ENCODE measurements around the gene TM7SF2. TPM values are rescaled to one million over a fixed set of nuclear protein-coding genes. Genes with fewer than 3 reads are reported as not detected.
"Not testable (repeated sequence)": the region's sequence is repeated elsewhere in the genome, so short reads cannot be mapped to it uniquely, and the experiment has no call there.

TM7SF2 gene
- total RNA-seq, 2 experiments from 2014 or later, result 10.9 to 11.9 TPM

GRCh38 chr11:65134240-65134951 lies 22.7 kb downstream of the TM7SF2 start, which contains the start of gene SYVN1:
Gene SYVN1 (minus strand): TSS chr11:65134519. CDS start chr11:65133601, 918 bp downstream.
- H3K27ac Mint-ChIP-seq, result peak within 1 kb of the TSS; percentile 100

GRCh38 chr11:65134952-65135632 lies 23.4 kb downstream of the TM7SF2 start:
- no peaks in the 10 kb centered on the region for H3K9me3 Mint-ChIP-seq
- intact Hi-C loops (cut with micrococcal nuclease), result loop anchor here (1.0 to 5.0 kb wide), 4 partner anchors 13 to 127 kb away; partner anchors contain the start of genes FAU, MRPL49, POLA2 and VPS51

More at GRCh38 chr11:65134240-65134951, 22.7 kb downstream of the TM7SF2 start, which contains the start of gene SYVN1:
- Mint-ChIP-seq H3K27me3 (ENCODE audit: low read depth) (no peaks in the 10 kb centered on the region), H3K4me3 (peak within 1 kb of the TSS; percentile 99), H3K36me3 (ENCODE audit: low read depth) (peaks cover 7% of the 10 kb centered on the region), H3K9me3 (no peaks in the 10 kb centered on the region), H3K4me1 (ENCODE audit: low read depth) (peaks cover 29% of the 10 kb centered on the region)
- peak; percentile 92 for DNase-seq
- intact Hi-C loops (cut with micrococcal nuclease), result loop anchor here (1.0 to 5.0 kb wide), 2 partner anchors 17 to 128 kb away; partner anchors contain the start of genes POLA2 and ZNHIT2
- CTCF ChIA-PET, result interaction anchor here (0.5 to 2.1 kb wide), 4 partner anchors 23 to 181 kb away, joined by 3 to 8 read pairs (median 4); partner anchors contain the start of gene CAPN1

DNA sequence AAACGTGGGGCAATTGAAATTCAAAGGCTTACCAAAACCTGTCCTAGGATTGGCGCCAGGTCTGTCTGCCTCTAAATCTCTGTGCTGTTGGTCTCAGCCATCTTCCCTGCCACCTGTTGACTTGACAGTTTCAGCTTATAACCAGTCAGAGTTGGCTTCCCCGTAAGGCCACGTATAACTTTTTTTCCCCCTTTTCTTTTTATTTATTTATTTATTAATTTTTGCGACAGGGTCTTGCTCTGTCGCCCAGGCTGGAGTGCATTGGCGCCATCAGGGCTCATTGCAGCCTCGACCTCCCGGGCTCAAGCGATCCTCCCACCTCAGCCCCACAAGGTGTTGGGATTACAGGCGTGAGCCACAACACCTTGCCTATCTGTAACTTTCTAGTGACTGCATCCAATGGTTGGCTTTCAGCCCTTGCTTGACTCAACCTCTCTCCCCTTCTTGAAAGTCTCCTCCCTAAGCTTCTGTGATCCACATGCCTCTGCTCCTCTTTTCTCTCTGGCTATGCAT lies 24.0 kb downstream of the TM7SF2 start:
- H3K9me3 Mint-ChIP-seq, result no peaks in the 10 kb centered on the region
- intact Hi-C loops (cut with micrococcal nuclease), result loop anchor here (1.0 kb wide), 2 partner anchors 13 to 39 kb away; partner anchors contain the start of genes FAU, MRPL49 and VPS51
- CTCF ChIA-PET, result interaction anchor here (0.6 to 2.1 kb wide), 8 partner anchors 13 to 180 kb away, joined by 3 to 8 read pairs (median 4); partner anchors contain the start of gene CAPN1
- peaks cover 29% of the 10 kb centered on the region for H3K4me1 Mint-ChIP-seq (ENCODE audit: low read depth)
- DNase-seq, result peak; percentile 34
- peak overlapping the region; percentile 100 for H3K27ac Mint-ChIP-seq
- peaks cover 7% of the 10 kb centered on the region for H3K36me3 Mint-ChIP-seq (ENCODE audit: low read depth)
- H3K4me3 Mint-ChIP-seq, result peak overlapping the region; percentile 99
- no peaks in the 10 kb centered on the region for H3K27me3 Mint-ChIP-seq (ENCODE audit: low read depth)

More at GRCh38 chr11:65134952-65135632, 23.4 kb downstream of the TM7SF2 start:
- Mint-ChIP-seq H3K27ac (peak overlapping the region; percentile 100), H3K27me3 (ENCODE audit: low read depth) (no peaks in the 10 kb centered on the region), H3K36me3 (ENCODE audit: low read depth) (peaks cover 7% of the 10 kb centered on the region), H3K4me3 (peak overlapping the region; percentile 99), H3K4me1 (ENCODE audit: low read depth) (peaks cover 29% of the 10 kb centered on the region)
- CTCF ChIA-PET, result interaction anchor here (0.6 to 2.1 kb wide), 7 partner anchors 14 to 180 kb away, joined by 3 to 8 read pairs (median 4); partner anchors contain the start of gene CAPN1
- peak; percentile 92 for DNase-seq

DNA sequence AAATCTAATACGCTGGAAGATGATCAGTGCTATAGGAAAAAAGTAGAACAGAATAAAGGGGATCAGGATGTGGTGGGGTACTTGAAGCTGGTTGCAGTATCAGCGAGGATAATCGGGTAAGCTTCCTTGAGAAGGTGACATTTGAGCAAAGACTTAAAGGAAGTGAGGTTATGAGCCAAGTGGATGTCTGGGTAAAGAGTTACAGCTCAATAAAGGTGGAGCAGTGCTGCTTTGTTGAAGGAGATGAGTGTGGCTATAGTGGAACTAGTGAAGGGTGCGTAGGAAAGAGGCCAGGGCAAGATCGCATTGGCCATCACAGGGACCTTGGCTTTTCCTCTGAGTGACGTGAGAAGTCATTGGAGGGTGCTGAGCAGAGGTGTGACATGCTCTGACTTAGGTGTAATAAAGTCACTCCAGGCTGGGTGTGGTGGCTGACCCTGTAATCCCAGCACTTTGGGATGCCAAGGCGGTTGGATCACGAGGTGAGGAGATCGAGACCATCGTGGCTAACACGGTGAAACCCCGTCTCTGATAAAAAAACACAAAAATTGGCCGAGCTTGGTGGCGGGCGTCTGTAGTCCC lies 24.9 kb downstream of the TM7SF2 start:
- Mint-ChIP-seq H3K36me3 (ENCODE audit: low read depth) (peaks cover 4% of the 10 kb centered on the region), H3K27ac (peak overlapping the region; percentile 82)

DNA sequence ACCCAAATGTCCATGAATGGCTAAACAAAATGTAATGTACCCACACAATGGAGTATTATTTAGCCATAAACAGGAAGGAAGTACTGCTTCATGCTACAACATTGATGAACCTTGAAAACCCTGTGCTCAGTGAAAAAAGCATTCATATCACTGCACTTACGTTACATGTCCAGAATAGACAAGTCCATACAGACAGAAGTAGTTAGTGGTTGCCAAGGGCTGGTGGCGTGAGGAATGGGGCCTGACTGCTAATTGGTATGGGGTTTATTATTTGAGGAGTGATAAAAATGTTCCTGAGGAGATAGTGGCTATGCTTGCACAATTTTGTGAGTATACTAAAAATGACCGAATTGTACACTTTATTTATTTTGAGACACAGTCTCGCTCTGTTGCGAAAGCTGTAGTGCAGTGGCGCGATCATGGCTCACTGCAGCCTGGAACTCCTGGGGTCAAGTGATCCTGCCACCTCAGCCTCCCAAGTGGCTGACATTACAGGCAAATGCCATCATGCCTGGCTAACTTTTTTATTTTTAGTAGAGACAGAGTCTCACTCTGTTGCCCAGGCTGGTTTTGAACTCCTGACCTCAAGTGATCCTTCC lies 30.3 kb downstream of the TM7SF2 start:
- H3K27me3 Mint-ChIP-seq (ENCODE audit: low read depth), result no peaks in the 10 kb centered on the region
- no peak overlapping the region for H3K27ac Mint-ChIP-seq
- no peak for DNase-seq
- no peaks in the 10 kb centered on the region for H3K4me1 Mint-ChIP-seq (ENCODE audit: low read depth)
- H3K4me3 Mint-ChIP-seq, result no peak overlapping the region
- no peaks in the 10 kb centered on the region for H3K9me3 Mint-ChIP-seq
- CTCF ChIA-PET, result no interaction called here
- H3K36me3 Mint-ChIP-seq (ENCODE audit: low read depth), result no peaks in the 10 kb centered on the region
- intact Hi-C loops (cut with micrococcal nuclease), result loop anchor here (2.0 kb wide), 1 partner anchor 25 kb away; no protein-coding TSS in a partner anchor

More for the DNA sequence above, 24.9 kb downstream of the TM7SF2 start:
- intact Hi-C loops (cut with micrococcal nuclease), result no loop called here
- CTCF ChIA-PET, result interaction anchor here (0.9 to 2.1 kb wide), 4 partner anchors 12 to 195 kb away, joined by 3 to 8 read pairs (median 4); partner anchors contain the start of gene CAPN1
- no peak for DNase-seq
- no peaks in the 10 kb centered on the region for H3K27me3 Mint-ChIP-seq (ENCODE audit: low read depth)
- no peaks in the 10 kb centered on the region for H3K9me3 Mint-ChIP-seq
- H3K4me1 Mint-ChIP-seq (ENCODE audit: low read depth), result peaks cover 28% of the 10 kb centered on the region
- H3K4me3 Mint-ChIP-seq, result peak overlapping the region; percentile 68

DNA sequence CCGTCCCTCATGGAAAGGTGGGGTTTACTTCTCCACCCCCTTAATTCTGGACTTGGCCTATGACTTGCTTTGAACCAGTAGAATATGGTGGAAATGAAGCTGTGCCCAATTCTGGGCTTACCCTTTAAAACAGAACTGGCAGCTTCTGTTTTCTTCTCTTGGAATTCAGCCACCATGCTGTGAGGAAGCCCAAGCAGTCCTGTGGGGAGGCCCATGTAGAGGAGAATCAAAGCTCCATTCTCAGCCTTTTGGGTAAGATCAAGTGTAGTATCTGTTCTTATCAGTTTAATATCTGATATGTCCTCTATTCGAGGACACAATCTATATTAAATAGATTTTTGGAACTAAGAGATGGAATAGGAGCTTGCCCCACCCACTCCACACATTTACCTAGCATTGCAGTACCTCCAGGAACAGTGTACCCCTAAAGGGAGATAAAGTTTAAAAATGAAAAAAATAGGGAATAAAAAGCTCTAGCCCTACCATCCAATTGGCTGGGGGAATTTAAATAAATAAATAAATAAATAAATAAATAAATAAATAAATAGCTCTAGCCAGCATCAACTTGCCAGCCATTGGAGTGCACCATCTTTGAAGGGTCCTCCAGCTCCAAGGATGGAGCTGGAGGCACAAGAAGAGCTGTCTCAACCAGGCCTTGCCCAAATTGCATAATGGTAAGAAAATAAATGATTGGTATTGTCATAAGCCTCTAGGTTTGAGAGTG lies 35.8 kb downstream of the TM7SF2 start:
- CTCF ChIA-PET, result interaction anchor here (0.6 to 1.1 kb wide), 3 partner anchors 21 to 108 kb away, joined by 3 read pairs; no protein-coding TSS in a partner anchor
- no peak for DNase-seq
- Mint-ChIP-seq H3K4me1 (ENCODE audit: low read depth) (no peaks in the 10 kb centered on the region), H3K27ac (no peak overlapping the region), H3K36me3 (ENCODE audit: low read depth) (no peaks in the 10 kb centered on the region), H3K4me3 (no peak overlapping the region), H3K9me3 (no peaks in the 10 kb centered on the region), H3K27me3 (ENCODE audit: low read depth) (no peaks in the 10 kb centered on the region)
- intact Hi-C loops (cut with micrococcal nuclease), result no loop called here

DNA sequence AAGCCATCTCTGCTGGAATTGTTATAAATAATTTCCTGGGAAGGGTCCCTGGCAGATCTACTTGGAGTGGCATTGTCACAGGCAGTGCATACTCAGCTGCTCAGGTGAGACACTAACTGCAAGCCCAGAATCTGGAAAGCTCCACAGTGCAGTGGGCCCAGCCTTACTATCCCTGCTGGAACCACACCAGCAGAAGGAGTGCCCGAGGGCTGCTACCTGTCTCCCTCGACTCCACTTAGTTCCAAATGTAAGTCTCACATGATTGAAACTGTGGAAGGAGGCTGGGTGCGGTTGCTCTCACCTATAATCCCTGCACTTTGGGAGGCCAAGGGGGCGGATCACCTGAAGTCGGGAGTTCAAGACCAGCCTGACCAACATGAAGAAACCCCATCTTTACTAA lies 37.0 kb downstream of the TM7SF2 start:
- Mint-ChIP-seq H3K4me1 (ENCODE audit: low read depth) (no peaks in the 10 kb centered on the region), H3K27ac (no peak overlapping the region), H3K36me3 (ENCODE audit: low read depth) (no peaks in the 10 kb centered on the region), H3K4me3 (no peak overlapping the region), H3K9me3 (no peaks in the 10 kb centered on the region), H3K27me3 (ENCODE audit: low read depth) (no peaks in the 10 kb centered on the region)
- CTCF ChIA-PET, result interaction anchor here (1.0 kb wide), 1 partner anchor 13 kb away, joined by 3 read pairs; no protein-coding TSS in a partner anchor
- intact Hi-C loops (cut with micrococcal nuclease), result no loop called here
- DNase-seq, result no peak

DNA sequence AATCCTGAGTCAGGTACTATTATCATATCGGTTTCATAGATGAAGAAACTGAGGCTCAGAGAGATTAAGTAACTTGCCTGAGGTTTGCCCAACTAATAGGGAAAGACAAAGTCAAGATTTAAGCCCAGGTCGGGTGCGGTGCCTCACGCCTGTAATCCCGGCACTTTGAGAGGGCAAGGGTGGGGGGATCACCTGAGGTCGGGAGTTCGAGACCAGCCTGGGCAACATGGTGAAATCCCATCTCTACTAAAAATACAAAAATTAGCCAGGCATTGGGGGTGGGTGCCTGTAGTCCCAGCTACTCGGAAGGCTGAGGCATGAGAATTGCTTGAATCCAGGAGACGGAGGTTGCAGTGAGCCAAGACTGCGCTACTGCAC lies 38.4 kb downstream of the TM7SF2 start:
- H3K27me3 Mint-ChIP-seq (ENCODE audit: low read depth); H3K27ac Mint-ChIP-seq; H3K4me3 Mint-ChIP-seq; DNase-seq; H3K9me3 Mint-ChIP-seq; intact Hi-C loops (cut with micrococcal nuclease); CTCF ChIA-PET; H3K4me1 Mint-ChIP-seq (ENCODE audit: low read depth); H3K36me3 Mint-ChIP-seq (ENCODE audit: low read depth): not testable (repeated sequence)

DNA sequence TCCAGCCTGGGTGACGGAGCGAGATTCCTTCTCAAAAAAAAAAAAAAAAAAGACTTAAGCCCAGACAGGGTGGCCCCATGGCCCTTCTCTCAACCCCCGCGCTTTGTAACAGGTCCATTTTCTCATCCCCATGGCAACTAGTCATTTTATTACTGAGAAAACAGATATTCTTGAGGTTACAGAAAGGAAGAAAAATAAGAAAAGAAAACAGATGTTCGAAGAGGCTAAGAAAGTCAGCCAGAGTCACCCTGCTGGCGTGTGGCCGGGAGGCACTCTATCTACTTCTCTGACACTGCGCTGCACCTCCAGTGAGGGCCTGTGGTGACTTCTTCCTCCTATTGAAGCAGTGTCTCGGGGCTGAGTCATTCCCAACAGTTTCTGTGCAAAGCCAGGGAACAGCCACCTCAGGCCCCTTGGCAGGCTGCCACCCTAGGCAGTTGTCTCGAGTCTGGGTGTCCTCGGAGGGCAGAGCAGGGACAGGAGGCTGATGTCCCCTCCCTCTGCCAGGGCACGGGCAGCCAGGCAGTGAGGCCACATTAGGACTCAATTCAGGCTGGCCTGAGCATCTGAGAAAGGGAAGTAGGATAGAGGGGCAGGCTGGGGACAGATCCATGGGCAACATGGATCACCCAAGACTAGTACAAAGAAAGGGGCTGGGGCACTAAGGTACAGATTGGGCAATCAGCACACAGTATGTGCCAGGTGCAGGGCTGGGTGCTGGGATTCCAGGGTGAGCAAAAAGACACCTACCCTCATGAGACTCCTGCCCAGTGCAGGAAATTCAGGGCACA lies 39.0 kb downstream of the TM7SF2 start:
- Mint-ChIP-seq H3K27ac (no peak overlapping the region), H3K4me1 (ENCODE audit: low read depth) (no peaks in the 10 kb centered on the region), H3K36me3 (ENCODE audit: low read depth) (no peaks in the 10 kb centered on the region), H3K9me3 (no peaks in the 10 kb centered on the region), H3K27me3 (ENCODE audit: low read depth) (no peaks in the 10 kb centered on the region), H3K4me3 (no peak overlapping the region)
- DNase-seq, result peak; percentile 45
- CTCF ChIA-PET, result no interaction called here
- intact Hi-C loops (cut with micrococcal nuclease), result no loop called here

DNA sequence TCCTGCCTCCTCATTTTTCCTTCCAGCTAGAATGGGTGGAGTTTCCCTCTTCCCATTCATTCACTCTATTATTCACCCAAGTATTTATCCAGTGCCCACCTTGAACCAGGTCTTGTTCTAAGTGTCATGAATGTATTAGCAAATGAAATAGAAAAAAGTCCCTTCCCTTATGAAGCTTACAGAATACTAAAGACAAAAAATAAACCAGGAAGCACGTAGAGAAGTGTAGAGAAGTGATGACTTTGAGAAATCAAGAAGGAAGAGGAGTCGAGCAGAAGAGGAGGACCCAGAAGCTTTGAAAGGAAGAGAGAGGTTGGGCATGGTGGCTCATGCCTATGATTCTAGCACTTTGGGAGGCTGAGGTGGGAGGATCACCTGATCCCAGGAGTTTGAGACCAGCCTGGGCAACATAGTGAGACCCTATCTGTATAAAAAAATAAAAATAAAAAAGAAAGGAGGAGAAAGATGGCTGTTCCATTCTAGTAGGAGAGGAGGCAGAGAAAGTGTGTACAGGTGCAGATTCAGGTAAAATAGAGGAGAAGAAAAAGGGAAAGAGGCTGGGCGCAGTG lies 39.7 kb downstream of the TM7SF2 start:
- no peaks in the 10 kb centered on the region for H3K9me3 Mint-ChIP-seq
- no peak overlapping the region for H3K4me3 Mint-ChIP-seq
- H3K4me1 Mint-ChIP-seq (ENCODE audit: low read depth), result no peaks in the 10 kb centered on the region
- no peak overlapping the region for H3K27ac Mint-ChIP-seq
- no peak for DNase-seq
- intact Hi-C loops (cut with micrococcal nuclease), result no loop called here
- CTCF ChIA-PET, result no interaction called here
- no peaks in the 10 kb centered on the region for H3K27me3 Mint-ChIP-seq (ENCODE audit: low read depth)
- H3K36me3 Mint-ChIP-seq (ENCODE audit: low read depth), result no peaks in the 10 kb centered on the region

All from activated naive CD4-positive, alpha-beta T cell treated with anti-CD3 and anti-CD28 coated beads for 36 hours (primary cell).